OCI-LY3 (cell line): ENCODE results near the gene PPEF1.

Source experiments
- H2AFZ ChIP-seq: fragments of 200-600, 300-600 bp; shearing (Covaris generic); 2 replicates; pipeline ENCODE4 v1.6.0; 2014; ENCODE audit warnings: antibody characterized with exemption, low read depth, low read length
- H3K27ac ChIP-seq: fragments of 200-600, 300-600 bp; sonication (generic); 2 replicates; pipeline ENCODE4 v1.5.1; 2014; ENCODE audit warnings: mild to moderate bottlenecking, low read length, moderate library complexity, mixed read lengths
- H3K27me3 ChIP-seq: fragments of 200-600, 300-600 bp; sonication (generic); 2 replicates; pipeline ENCODE4 v1.6.1; 2014; ENCODE audit warnings: low read depth, low read length, mixed read lengths
- H3K36me3 ChIP-seq: fragments of 200-600, 300-600 bp; sonication (generic); replicated peaks from 2 replicates; pipeline ENCODE3; 2014; ENCODE audit warnings: low read depth, low read length, mixed read lengths
- H3K4me1 ChIP-seq: fragments of 300-600, 200-600 bp; sonication (generic); 2 replicates; pipeline ENCODE4 v1.6.1; 2014; ENCODE audit warnings: low read length, mixed read lengths
- H3K4me2 ChIP-seq: fragments of 200-600, 300-600 bp; sonication (generic); 2 replicates; pipeline ENCODE4 v1.6.1; 2014; ENCODE audit warnings: low read length, mixed read lengths
- H3K4me3 ChIP-seq: fragments of 300-600, 200-600 bp; sonication (generic); 2 replicates; pipeline ENCODE4 v1.5.1; 2014; ENCODE audit warnings: antibody characterized with exemption, mild to moderate bottlenecking, low read length, moderate library complexity
- H3K79me2 ChIP-seq: fragments of 300-600, 200-600 bp; shearing (Covaris generic); 2 replicates; pipeline ENCODE4 v1.6.1; 2014; ENCODE audit warnings: mild to moderate bottlenecking, low read length, mixed read lengths
- H3K9ac ChIP-seq: fragments of 300-600, 200-600 bp; shearing (Covaris generic); 2 replicates; pipeline ENCODE4 v1.6.0; 2014; ENCODE audit warnings: mild to moderate bottlenecking, low read length, moderate library complexity
- H3K9me3 ChIP-seq: fragments of 200-600, 300-600 bp; shearing (Covaris generic); 2 replicates; pipeline ENCODE4 v1.6.1; 2014; ENCODE audit warnings: low read length, mixed read lengths; ENCODE audit not compliant: insufficient read depth
- H4K20me1 ChIP-seq: fragments of 200-600, 300-600 bp; sonication (generic); 2 replicates; pipeline ENCODE4 v1.6.1; 2016; ENCODE audit warnings: low read length, mixed read lengths; ENCODE audit not compliant: insufficient read depth
- EZH2phosphoT487 ChIP-seq: fragments of 200-600 bp; shearing (Covaris generic); IDR thresholded peaks from 2 replicates; pipeline ENCODE4 v1.6.1; 2018; ENCODE audit warnings: antibody characterized with exemption, mixed run types, low read depth
- TF ChIP-seq, protein P1 (sequence below): fragments of 200-600, 300-600 bp; sonication (generic); IDR thresholded peaks from 2 replicates; pipeline ENCODE4 v1.5.1; 2014; ENCODE audit warnings: antibody characterized with exemption, low read length, low read depth

Gene PPEF1, protein sequence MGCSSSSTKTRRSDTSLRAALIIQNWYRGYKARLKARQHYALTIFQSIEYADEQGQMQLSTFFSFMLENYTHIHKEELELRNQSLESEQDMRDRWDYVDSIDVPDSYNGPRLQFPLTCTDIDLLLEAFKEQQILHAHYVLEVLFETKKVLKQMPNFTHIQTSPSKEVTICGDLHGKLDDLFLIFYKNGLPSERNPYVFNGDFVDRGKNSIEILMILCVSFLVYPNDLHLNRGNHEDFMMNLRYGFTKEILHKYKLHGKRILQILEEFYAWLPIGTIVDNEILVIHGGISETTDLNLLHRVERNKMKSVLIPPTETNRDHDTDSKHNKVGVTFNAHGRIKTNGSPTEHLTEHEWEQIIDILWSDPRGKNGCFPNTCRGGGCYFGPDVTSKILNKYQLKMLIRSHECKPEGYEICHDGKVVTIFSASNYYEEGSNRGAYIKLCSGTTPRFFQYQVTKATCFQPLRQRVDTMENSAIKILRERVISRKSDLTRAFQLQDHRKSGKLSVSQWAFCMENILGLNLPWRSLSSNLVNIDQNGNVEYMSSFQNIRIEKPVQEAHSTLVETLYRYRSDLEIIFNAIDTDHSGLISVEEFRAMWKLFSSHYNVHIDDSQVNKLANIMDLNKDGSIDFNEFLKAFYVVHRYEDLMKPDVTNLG

DNA sequence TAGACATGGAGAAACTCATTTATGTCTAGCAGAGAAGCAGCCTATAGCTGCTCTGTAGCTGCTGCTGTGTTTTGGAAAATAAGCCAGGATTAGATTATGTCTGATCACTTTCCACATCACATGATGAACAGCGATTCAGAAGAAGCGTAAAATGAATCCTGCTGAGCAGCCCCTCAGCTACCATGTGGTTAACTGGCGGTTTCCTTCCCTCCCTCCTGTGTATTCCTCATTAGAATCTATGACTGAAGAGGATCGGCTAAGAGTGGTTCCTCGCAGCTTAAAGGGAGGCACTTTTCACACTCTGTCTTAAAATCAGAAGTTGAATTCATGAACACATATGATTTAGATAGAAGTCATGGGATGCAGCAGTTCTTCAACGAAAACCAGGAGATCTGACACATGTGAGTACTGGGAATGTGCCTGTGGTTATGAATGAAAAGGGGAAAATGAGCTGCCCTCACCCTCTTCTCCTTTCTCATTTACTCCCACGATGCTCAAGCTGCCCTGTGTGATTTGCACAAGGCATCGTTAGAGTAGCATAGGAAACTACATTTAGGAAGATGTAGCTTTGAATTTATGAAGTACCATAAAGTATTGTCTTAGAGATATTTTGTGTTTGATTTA is at the start of gene PPEF1:
TSS of gene PPEF1 (plus strand) at position 220 of the 624 bp plus-strand sequence. CDS start at position 356, 136 bp downstream.
- Histone ChIP-seq H3K9ac (no peak within 1 kb of the TSS), H3K27me3 (peaks cover 8% of the 10 kb centered on the region; the same call in 1 of the 2 replicates)

DNA sequence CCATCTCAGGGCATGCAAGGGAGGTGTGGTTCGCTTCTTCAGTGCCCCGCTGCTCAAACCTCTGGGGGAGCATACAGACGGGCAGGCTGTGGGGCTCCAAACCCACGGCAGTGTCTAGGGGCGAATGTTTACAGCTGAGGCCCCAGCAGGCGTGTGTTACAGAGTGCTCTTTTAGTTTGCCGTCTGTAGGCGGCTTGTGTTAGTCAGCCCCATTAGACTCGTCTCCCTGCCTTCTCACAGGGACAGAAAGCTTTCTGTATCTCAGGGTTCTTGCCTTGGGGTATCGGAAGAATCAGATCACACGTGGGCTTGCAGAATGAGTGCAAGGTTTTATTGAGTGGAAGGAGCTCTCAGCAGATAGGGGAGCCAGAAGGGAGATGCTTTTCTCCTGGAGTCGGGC is 46.2 kb upstream of the PPEF1 start:
- Histone ChIP-seq H3K4me3 (no peak overlapping the region), H3K79me2 (no peaks in the 10 kb centered on the region), H3K9ac (no peak overlapping the region), H3K27me3 (no peaks in the 10 kb centered on the region), H3K4me1 (no peaks in the 10 kb centered on the region), H3K4me2 (no peak overlapping the region), H4K20me1 (no peaks in the 10 kb centered on the region), H3K27ac (no peak overlapping the region), H2AFZ (no peak overlapping the region), H3K36me3 (no peaks in the 10 kb centered on the region), H3K9me3 (no peaks in the 10 kb centered on the region)
- no peak for TF ChIP-seq EZH2phosphoT487
- TF ChIP-seq, protein P1, sequence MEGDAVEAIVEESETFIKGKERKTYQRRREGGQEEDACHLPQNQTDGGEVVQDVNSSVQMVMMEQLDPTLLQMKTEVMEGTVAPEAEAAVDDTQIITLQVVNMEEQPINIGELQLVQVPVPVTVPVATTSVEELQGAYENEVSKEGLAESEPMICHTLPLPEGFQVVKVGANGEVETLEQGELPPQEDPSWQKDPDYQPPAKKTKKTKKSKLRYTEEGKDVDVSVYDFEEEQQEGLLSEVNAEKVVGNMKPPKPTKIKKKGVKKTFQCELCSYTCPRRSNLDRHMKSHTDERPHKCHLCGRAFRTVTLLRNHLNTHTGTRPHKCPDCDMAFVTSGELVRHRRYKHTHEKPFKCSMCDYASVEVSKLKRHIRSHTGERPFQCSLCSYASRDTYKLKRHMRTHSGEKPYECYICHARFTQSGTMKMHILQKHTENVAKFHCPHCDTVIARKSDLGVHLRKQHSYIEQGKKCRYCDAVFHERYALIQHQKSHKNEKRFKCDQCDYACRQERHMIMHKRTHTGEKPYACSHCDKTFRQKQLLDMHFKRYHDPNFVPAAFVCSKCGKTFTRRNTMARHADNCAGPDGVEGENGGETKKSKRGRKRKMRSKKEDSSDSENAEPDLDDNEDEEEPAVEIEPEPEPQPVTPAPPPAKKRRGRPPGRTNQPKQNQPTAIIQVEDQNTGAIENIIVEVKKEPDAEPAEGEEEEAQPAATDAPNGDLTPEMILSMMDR = no peak

More for the DNA sequence above, at the start of gene PPEF1:
- TF ChIP-seq EZH2phosphoT487 = no peak
- TF ChIP-seq, protein P1 = no peak
- Histone ChIP-seq H3K9me3 (no peaks in the 10 kb centered on the region), H3K4me3 (no peak within 1 kb of the TSS), H3K4me2 (no peak within 1 kb of the TSS), H3K79me2 (no peaks in the 10 kb centered on the region), H3K36me3 (no peaks in the 10 kb centered on the region), H4K20me1 (no peaks in the 10 kb centered on the region), H3K4me1 (no peaks in the 10 kb centered on the region), H3K27ac (no peak within 1 kb of the TSS), H2AFZ (no peak within 1 kb of the TSS)

DNA sequence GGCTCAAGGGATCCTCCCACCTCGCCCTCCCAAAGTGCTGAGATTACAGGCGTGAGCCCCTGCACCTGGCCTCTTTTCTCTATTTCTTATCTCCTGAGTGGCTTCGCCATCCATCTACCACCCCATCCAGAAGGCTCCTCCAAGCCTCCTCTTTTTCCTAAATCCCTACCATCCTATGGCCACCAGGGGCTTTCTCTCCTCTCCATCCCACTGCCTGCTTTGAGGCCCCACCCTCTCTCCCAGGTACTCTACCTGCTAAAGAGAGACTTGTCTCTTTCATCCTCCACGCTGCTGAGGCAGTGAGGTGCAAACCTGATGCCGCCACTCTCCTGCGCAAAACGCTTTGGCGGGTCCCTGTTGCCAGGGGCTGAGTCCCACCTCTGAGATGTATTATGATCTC is 42.5 kb upstream of the PPEF1 start:
- Histone ChIP-seq H3K4me3 (no peak overlapping the region), H3K27me3 (no peaks in the 10 kb centered on the region), H3K4me1 (no peaks in the 10 kb centered on the region), H3K9ac (no peak overlapping the region), H2AFZ (no peak overlapping the region), H3K27ac (no peak overlapping the region), H3K9me3 (no peaks in the 10 kb centered on the region), H4K20me1 (no peaks in the 10 kb centered on the region), H3K36me3 (no peaks in the 10 kb centered on the region), H3K4me2 (no peak overlapping the region), H3K79me2 (no peaks in the 10 kb centered on the region)
- no peak for TF ChIP-seq EZH2phosphoT487
- TF ChIP-seq, protein P1 = no peak

DNA sequence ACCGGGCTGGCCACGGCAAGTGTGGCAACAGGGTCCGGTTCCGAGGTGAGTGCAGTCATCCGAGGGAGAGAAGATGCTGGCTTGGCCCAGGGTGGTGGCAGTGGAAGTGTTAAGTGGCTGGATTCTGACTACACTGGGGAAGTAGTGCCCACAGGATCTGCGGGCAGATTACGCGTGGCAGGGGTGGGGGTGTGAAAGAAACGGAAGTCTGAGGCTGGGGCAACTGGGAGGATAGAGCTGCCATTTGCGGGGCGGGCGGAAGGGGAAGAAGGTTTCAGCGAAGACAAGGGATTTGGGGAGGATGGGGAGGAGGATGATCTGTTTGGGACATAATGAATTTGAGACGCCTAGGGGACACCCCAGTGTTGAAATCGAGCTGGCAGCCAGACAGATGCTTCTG is 40.8 kb upstream of the PPEF1 start:
- H3K27me3 ChIP-seq = no peaks in the 10 kb centered on the region
- H2AFZ ChIP-seq = no peak overlapping the region
- no peaks in the 10 kb centered on the region for H4K20me1 ChIP-seq
- no peak for TF ChIP-seq EZH2phosphoT487
- TF ChIP-seq, protein P1 = no peak
- H3K79me2 ChIP-seq = no peaks in the 10 kb centered on the region
- H3K36me3 ChIP-seq = no peaks in the 10 kb centered on the region
- H3K9me3 ChIP-seq = no peaks in the 10 kb centered on the region
- no peak overlapping the region for H3K9ac ChIP-seq
- H3K4me3 ChIP-seq = no peak overlapping the region
- no peak overlapping the region for H3K4me2 ChIP-seq
- H3K27ac ChIP-seq = no peak overlapping the region
- H3K4me1 ChIP-seq = no peaks in the 10 kb centered on the region
